GM18526 (cell line): Measurements from ENCODE around the gene POFUT2.

Experiments
- POLR2A ChIP-seq: IDR thresholded peaks from 3 replicates; pipeline ENCODE4 v1.6.1; 2011; ENCODE audit not compliant: insufficient read length; ENCODE audit errors: extremely low read depth

The POFUT2 gene

GRCh38 chr21:45296638-45297037 is 8.9 kb upstream of the POFUT2 start:
- TF ChIP-seq POLR2A = no peak

- TF ChIP-seq POLR2A = no peak
Observed at GRCh38 chr21:45295576-45296365, 8.1 kb upstream of the POFUT2 start.

- no peak for TF ChIP-seq POLR2A
Observed at GRCh38 chr21:45294509-45295291, 7.0 kb upstream of the POFUT2 start.

GRCh38 chr21:45293726-45294401 is 6.2 kb upstream of the POFUT2 start:
- TF ChIP-seq POLR2A = no peak

GRCh38 chr21:45293220-45293725 is 5.6 kb upstream of the POFUT2 start:
- TF ChIP-seq POLR2A = no peak

- no peak for TF ChIP-seq POLR2A
Observed at GRCh38 chr21:45292399-45293219, 4.9 kb upstream of the POFUT2 start.

- TF ChIP-seq POLR2A = no peak
Observed at GRCh38 chr21:45291613-45292398, 4.1 kb upstream of the POFUT2 start.

- TF ChIP-seq POLR2A = no peak
Observed at GRCh38 chr21:45290948-45291612, 3.4 kb upstream of the POFUT2 start.

GRCh38 chr21:45289655-45290515 is 2.2 kb upstream of the POFUT2 start:
- no peak for TF ChIP-seq POLR2A

- no peak for TF ChIP-seq POLR2A
Observed at GRCh38 chr21:45289134-45289533, 1.4 kb upstream of the POFUT2 start.

GRCh38 chr21:45288441-45288841 is 746 bp upstream of the POFUT2 start:
- TF ChIP-seq POLR2A = no peak

GRCh38 chr21:45286671-45287437 is 841 bp downstream of the POFUT2 start:
- no peak for TF ChIP-seq POLR2A
